Occipital lobe (tissue), 2 donors: ENCODE results near the gene ILF2. TPM values are rescaled to one million over a fixed set of nuclear protein-coding genes. Genes with fewer than 3 reads are reported as not detected.
A peak's percentile ranks its signal among the peaks of the same experiment; 100 is the strongest.
"Not testable (repeated sequence)": the region's sequence is repeated elsewhere in the genome, so short reads cannot be mapped to it uniquely, and the experiment has no call there.

Experiments
- DNase-seq: peaks from one replicate; lab custom pipeline; 2025; lab: John Stamatoyannopoulos, UW
- total RNA-seq: library from RNA; depleted of rRNA; stranded (reverse); fragments of >200 nt; gene quantifications from one replicate; pipeline ENCODE4 v1.2.3, GENCODE V29; 2014

ILF2 gene
- total RNA-seq = 177 TPM

- peak; percentile 88 for DNase-seq
Observed at GRCh38 chr1:153670859-153671627, at the start of gene ILF2. Gene ILF2 (minus strand): TSS chr1:153670993. CDS start chr1:153670922, 71 bp downstream.

- DNase-seq = no peak
Observed at GRCh38 chr1:153717330-153717729, 46.5 kb upstream of the ILF2 start.

GRCh38 chr1:153716211-153716610 lies 45.4 kb upstream of the ILF2 start:
- DNase-seq = not testable (repeated sequence)

GRCh38 chr1:153711026-153711425 lies 40.2 kb upstream of the ILF2 start:
- no peak for DNase-seq

GRCh38 chr1:153705484-153705883 lies 34.7 kb upstream of the ILF2 start:
- no peak for DNase-seq

- DNase-seq = no peak
Observed at GRCh38 chr1:153699768-153700167, 29.0 kb upstream of the ILF2 start.

GRCh38 chr1:153698923-153699714 lies 28.3 kb upstream of the ILF2 start:
- DNase-seq = no peak

GRCh38 chr1:153698020-153698922 lies 27.5 kb upstream of the ILF2 start:
- no peak for DNase-seq

GRCh38 chr1:153697191-153698019 lies 26.6 kb upstream of the ILF2 start:
- no peak for DNase-seq

GRCh38 chr1:153696741-153697140 lies 25.9 kb upstream of the ILF2 start:
- no peak for DNase-seq

GRCh38 chr1:153693466-153693865 lies 22.7 kb upstream of the ILF2 start:
- DNase-seq = no peak

- DNase-seq = no peak
Observed at GRCh38 chr1:153688736-153689328, 18.0 kb upstream of the ILF2 start.

GRCh38 chr1:153688276-153688675 lies 17.5 kb upstream of the ILF2 start:
- DNase-seq = no peak

- DNase-seq = no peak
Observed at GRCh38 chr1:153687346-153688125, 16.7 kb upstream of the ILF2 start.

- DNase-seq = no peak
Observed at GRCh38 chr1:153685544-153686340, 14.9 kb upstream of the ILF2 start.

- no peak for DNase-seq
Observed at GRCh38 chr1:153684892-153685291, 14.1 kb upstream of the ILF2 start.

- DNase-seq = no peak
Observed at GRCh38 chr1:153683854-153684253, 13.1 kb upstream of the ILF2 start.

- no peak for DNase-seq
Observed at GRCh38 chr1:153682730-153683129, 11.9 kb upstream of the ILF2 start.

GRCh38 chr1:153680120-153680403 lies 9.3 kb upstream of the ILF2 start:
- DNase-seq = no peak
